ENCODE data around the gene CHD8. TPM values are rescaled to one million over a fixed set of nuclear protein-coding genes. Genes with fewer than 3 reads are reported as not detected.

The CHD8 gene
- total and polyA plus RNA-seq, 2 of the 13 experiments (the other 11 are each of a cell fraction or from before 2014, with no cell fraction given): 35.1 to 79.6 TPM

DNA sequence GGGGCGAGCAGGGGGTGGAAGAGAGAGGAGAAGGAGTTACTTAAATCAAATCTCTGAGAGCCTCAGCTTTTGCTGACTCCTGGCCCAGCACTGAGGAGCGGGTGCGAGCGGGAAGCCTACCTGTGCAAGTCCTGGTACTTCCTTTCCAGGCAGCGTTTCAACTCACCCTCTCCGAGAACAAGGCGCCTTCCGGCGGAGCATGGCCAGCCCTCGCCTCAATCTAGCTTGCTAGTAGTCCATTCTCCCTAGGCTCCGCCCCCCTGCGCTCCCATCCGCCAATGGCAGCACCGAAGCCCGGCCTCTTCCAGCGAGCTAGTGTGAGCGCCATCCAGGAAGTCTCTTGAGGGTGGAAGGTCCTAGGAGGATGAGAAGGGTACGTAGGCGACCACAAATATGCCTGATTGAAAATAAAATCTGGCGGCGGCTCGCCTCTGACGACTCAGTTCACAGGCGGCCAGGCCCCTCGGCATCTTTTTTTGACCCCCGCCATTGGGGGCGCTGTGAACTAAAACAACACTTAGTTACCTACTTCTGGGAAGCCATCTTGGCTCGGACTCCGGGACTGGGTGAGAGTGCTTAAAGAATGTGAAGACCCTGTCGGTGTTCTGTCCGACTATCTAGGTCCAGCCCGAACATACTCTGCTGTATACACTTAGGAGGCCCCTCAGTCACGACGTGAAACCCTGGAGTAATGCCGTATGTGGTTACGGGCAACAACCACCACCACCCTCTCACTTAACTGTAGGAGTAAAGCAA lies at the start of gene CHD8 (continued):
- 0 out of 2 replicates have a peak, but pooled peaks have one; percentile 27 for TF ChIP-seq GTF3A (CRISPR knock-in tag; conservative IDR thresholded peaks at IDR 0.05)
- no peak; the same call in none of the 2 replicates for TF ChIP-seq RARA (CRISPR knock-in tag; IDR thresholded peaks at IDR 0.05)
- no peak for TF ChIP-seq NBN (conservative IDR thresholded peaks at IDR 0.05)
- TF ChIP-seq, protein P1, sequence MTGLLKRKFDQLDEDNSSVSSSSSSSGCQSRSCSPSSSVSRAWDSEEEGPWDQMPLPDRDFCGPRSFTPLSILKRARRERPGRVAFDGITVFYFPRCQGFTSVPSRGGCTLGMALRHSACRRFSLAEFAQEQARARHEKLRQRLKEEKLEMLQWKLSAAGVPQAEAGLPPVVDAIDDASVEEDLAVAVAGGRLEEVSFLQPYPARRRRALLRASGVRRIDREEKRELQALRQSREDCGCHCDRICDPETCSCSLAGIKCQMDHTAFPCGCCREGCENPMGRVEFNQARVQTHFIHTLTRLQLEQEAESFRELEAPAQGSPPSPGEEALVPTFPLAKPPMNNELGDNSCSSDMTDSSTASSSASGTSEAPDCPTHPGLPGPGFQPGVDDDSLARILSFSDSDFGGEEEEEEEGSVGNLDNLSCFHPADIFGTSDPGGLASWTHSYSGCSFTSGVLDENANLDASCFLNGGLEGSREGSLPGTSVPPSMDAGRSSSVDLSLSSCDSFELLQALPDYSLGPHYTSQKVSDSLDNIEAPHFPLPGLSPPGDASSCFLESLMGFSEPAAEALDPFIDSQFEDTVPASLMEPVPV (CRISPR knock-in tag; IDR thresholded peaks at IDR 0.05): no peak; the same call in 1 of the 2 replicates
- TF ChIP-seq CEBPB (IDR thresholded peaks at IDR 0.05; ENCODE audit: borderline replicate concordance, low read depth, low read length): no peak
- TF ChIP-seq EZH2 (conservative IDR thresholded peaks at IDR 0.05; ENCODE audit: low read depth, low read length): no peak
- no peak for TF ChIP-seq MAFF (IDR thresholded peaks at IDR 0.05; ENCODE audit: low read depth, low read length)
- peak; percentile 96 for TF ChIP-seq KMT2B (CRISPR knock-in tag; IDR thresholded peaks at IDR 0.05)
- TF ChIP-seq ZNF878 (CRISPR knock-in tag; IDR thresholded peaks at IDR 0.05): 0 out of 2 replicates have a peak, but pooled peaks have one; percentile 58
- no peak for TF ChIP-seq AHR (CRISPR knock-in tag; IDR thresholded peaks at IDR 0.05)
- peak; percentile 18; the same call in 1 of the 2 replicates for TF ChIP-seq ZNF256 (CRISPR knock-in tag; conservative IDR thresholded peaks at IDR 0.05)
- TF ChIP-seq, protein P2, sequence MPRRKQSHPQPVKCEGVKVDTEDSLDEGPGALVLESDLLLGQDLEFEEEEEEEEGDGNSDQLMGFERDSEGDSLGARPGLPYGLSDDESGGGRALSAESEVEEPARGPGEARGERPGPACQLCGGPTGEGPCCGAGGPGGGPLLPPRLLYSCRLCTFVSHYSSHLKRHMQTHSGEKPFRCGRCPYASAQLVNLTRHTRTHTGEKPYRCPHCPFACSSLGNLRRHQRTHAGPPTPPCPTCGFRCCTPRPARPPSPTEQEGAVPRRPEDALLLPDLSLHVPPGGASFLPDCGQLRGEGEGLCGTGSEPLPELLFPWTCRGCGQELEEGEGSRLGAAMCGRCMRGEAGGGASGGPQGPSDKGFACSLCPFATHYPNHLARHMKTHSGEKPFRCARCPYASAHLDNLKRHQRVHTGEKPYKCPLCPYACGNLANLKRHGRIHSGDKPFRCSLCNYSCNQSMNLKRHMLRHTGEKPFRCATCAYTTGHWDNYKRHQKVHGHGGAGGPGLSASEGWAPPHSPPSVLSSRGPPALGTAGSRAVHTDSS (CRISPR knock-in tag; conservative IDR thresholded peaks at IDR 0.05): 0 out of 2 replicates have a peak, but pooled peaks have one; percentile 14
- no peak for TF ChIP-seq HNRNPUL1 (IDR thresholded peaks at IDR 0.05; ENCODE audit: low read depth, low read length)
- no peak for TF ChIP-seq AGO2 (optimal IDR thresholded peaks at IDR 0.05; ENCODE audit: low read depth, low read length)
- TF ChIP-seq KDM2A (CRISPR knock-in tag; IDR thresholded peaks at IDR 0.05; ENCODE audit: borderline replicate concordance, low read depth): peak; percentile 94
- no peak for TF ChIP-seq MZF1 (CRISPR knock-in tag; IDR thresholded peaks at IDR 0.05; ENCODE audit: borderline replicate concordance)
- peak; percentile 28; the same call in 1 of the 2 replicates for TF ChIP-seq NCOA2 (CRISPR knock-in tag; IDR thresholded peaks at IDR 0.05)
- peak; percentile 48; the same call in 1 of the 2 replicates for TF ChIP-seq NR2F2 (IDR thresholded peaks at IDR 0.05; ENCODE audit: borderline replicate concordance, low read depth)
- TF ChIP-seq ZNF724P (CRISPR knock-in tag; IDR thresholded peaks at IDR 0.05; ENCODE audit: borderline replicate concordance): 0 out of 2 replicates have a peak, but pooled peaks have one; percentile 42
- 0 out of 2 replicates have a peak, but pooled peaks have one; percentile 32 for TF ChIP-seq ZSCAN12 (CRISPR knock-in tag; IDR thresholded peaks at IDR 0.05)
- no peak for TF ChIP-seq PCBP2 (optimal IDR thresholded peaks at IDR 0.05; ENCODE audit: low read depth, low read length, poor library complexity, severe bottlenecking)
- TF ChIP-seq ZNF557 (CRISPR knock-in tag; IDR thresholded peaks at IDR 0.05): peak; percentile 26; the same call in 1 of the 2 replicates
- TF ChIP-seq, protein P3, sequence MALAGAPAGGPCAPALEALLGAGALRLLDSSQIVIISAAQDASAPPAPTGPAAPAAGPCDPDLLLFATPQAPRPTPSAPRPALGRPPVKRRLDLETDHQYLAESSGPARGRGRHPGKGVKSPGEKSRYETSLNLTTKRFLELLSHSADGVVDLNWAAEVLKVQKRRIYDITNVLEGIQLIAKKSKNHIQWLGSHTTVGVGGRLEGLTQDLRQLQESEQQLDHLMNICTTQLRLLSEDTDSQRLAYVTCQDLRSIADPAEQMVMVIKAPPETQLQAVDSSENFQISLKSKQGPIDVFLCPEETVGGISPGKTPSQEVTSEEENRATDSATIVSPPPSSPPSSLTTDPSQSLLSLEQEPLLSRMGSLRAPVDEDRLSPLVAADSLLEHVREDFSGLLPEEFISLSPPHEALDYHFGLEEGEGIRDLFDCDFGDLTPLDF (CRISPR knock-in tag; IDR thresholded peaks at IDR 0.05): peak; percentile 66; the same call in 1 of the 2 replicates
- no peak for TF ChIP-seq IRX3 (CRISPR knock-in tag; IDR thresholded peaks at IDR 0.05; ENCODE audit: borderline replicate concordance, low read depth)
